ENCODE results near the gene ADORA1.

ADORA1 gene

GRCh38 chr1:203127666-203128430 lies at the start of gene ADORA1:
Gene ADORA1, plus strand, starts transcription at chr1:203127726. Its CDS starts 1,116 bp downstream, at chr1:203128842.
- no peak for DNase-seq

GRCh38 chr1:203077956-203078355 lies 49.6 kb upstream of the ADORA1 start:
- no peak for DNase-seq

- DNase-seq, result no peak
Measured at GRCh38 chr1:203078478-203078877, 49.0 kb upstream of the ADORA1 start.

- DNase-seq, result no peak
Measured at GRCh38 chr1:203080456-203080855, 47.1 kb upstream of the ADORA1 start.

- no peak for DNase-seq
Measured at GRCh38 chr1:203081465-203082230, 45.9 kb upstream of the ADORA1 start.

- DNase-seq, result no peak
Measured at GRCh38 chr1:203082231-203082505, 45.4 kb upstream of the ADORA1 start.

GRCh38 chr1:203082571-203083462 lies 44.7 kb upstream of the ADORA1 start:
- DNase-seq, result no peak

GRCh38 chr1:203083463-203083921 lies 44.0 kb upstream of the ADORA1 start:
- DNase-seq, result no peak

GRCh38 chr1:203084588-203085527 lies 42.7 kb upstream of the ADORA1 start:
- DNase-seq, result no peak

GRCh38 chr1:203085528-203086406 lies 41.8 kb upstream of the ADORA1 start, which contains the start of gene MYOG:
Gene MYOG, minus strand, starts transcription at chr1:203086012. Its CDS starts 51 bp downstream, at chr1:203085961.
- no peak for DNase-seq

- no peak for DNase-seq
Measured at GRCh38 chr1:203086992-203087763, 40.3 kb upstream of the ADORA1 start.

- no peak for DNase-seq
Measured at GRCh38 chr1:203088441-203088840, 39.1 kb upstream of the ADORA1 start.

- DNase-seq, result no peak
Measured at GRCh38 chr1:203089001-203089650, 38.4 kb upstream of the ADORA1 start.

GRCh38 chr1:203089651-203090045 lies 37.9 kb upstream of the ADORA1 start:
- DNase-seq, result no peak

- DNase-seq, result no peak
Measured at GRCh38 chr1:203090421-203091198, 36.9 kb upstream of the ADORA1 start.

- DNase-seq, result no peak
Measured at GRCh38 chr1:203091199-203091477, 36.4 kb upstream of the ADORA1 start.

- no peak for DNase-seq
Measured at GRCh38 chr1:203091761-203092330, 35.7 kb upstream of the ADORA1 start.

- no peak for DNase-seq
Measured at GRCh38 chr1:203093754-203094410, 33.6 kb upstream of the ADORA1 start.

Measured in activated naive CD4-positive, alpha-beta T cell (primary cell).